A549 (cell line): Measurements from ENCODE around the gene PLEKHA7. TPM values are rescaled to one million over a fixed set of nuclear protein-coding genes. Genes with fewer than 3 reads are reported as not detected.

Experiments
- ATAC-seq, 2 experiments: fragments of 200-7000 bp in 1 of 2; fragments of >200 bp in 1 of 2; cut with Nextera tagmentation in 1 of 2; cut with Tn5 transposase in 1 of 2; 3 replicates each; pipeline versions ENCODE4 v1.8.0 to v1.9.1; 2018 to 2020; ENCODE audit warnings: mild to moderate bottlenecking in 1 of 2, moderate library complexity in 1 of 2
- CTCF ChIA-PET: fragments of 300-600 bp; sonication (Branson Sonifier 250); formaldehyde crosslinking; extraction: SDS; loops from one replicate; lab custom pipeline; 2021; ENCODE audit warnings: antibody characterized with exemption, inconsistent platforms; lab: Yijun Ruan, JAX
- POLR2A ChIA-PET: fragments of 350-600 bp; formaldehyde crosslinking; extraction: SDS; loops from one replicate; lab custom pipeline; 2021; ENCODE audit warnings: antibody characterized with exemption, inconsistent platforms; lab: Yijun Ruan, JAX
- DNase-seq, 2 experiments: peaks; one replicate each; pipeline versions ENCODE4 v3.0.0 to v3.0.0-alpha.2; 2011 to 2016; ENCODE audit warnings: low read depth in 1 of 2, low spot score in 1 of 2
- FAIRE-seq: peaks from 2 replicates; lab custom pipeline; 2011; peaks lifted over from hg19 to GRCh38; lab: Jason Lieb, UNC
- H3K27ac ChIP-seq, 2 experiments: fragments of >200 bp; sonication (Bioruptor Twin); formaldehyde crosslinking; 3 replicates each; pipeline ENCODE4 v1.5.1; 2016 to 2017
- H3K4me1 ChIP-seq: fragments of >200 bp; sonication (Bioruptor Twin); formaldehyde crosslinking; 3 replicates; pipeline ENCODE4 v1.6.1; 2016
- H3K4me2 ChIP-seq: fragments of >200 bp; sonication (Bioruptor Twin); formaldehyde crosslinking; 3 replicates; pipeline ENCODE4 v1.6.1; 2016
- H3K4me3 ChIP-seq: fragments of >200 bp; sonication (Bioruptor Twin); formaldehyde crosslinking; 3 replicates; pipeline ENCODE4 v1.5.1; 2016
- H3K9me3 ChIP-seq: fragments of >200 bp; sonication (Bioruptor Twin); formaldehyde crosslinking; 3 replicates; pipeline ENCODE4 v1.6.1; 2016
- CEBPB ChIP-seq, 2 experiments: fragments of >200 bp in 1 of 2; sonication (Bioruptor Twin) in 1 of 2; formaldehyde crosslinking in 1 of 2; IDR thresholded peaks; 2 replicates each; pipeline ENCODE4 v1.6.1; 2012 to 2016
- CHD2 ChIP-seq: fragments of 150-350 bp; IDR thresholded peaks from 2 replicates; pipeline ENCODE4 v1.6.1; 2014; ENCODE audit warnings: low read length; ENCODE audit not compliant: partially characterized antibody
- CTCF ChIP-seq: fragments of >200 bp; sonication (Bioruptor Twin); formaldehyde crosslinking; IDR thresholded peaks from 3 replicates; pipeline ENCODE4 v1.5.1; 2016
- EHMT2 ChIP-seq: fragments of 200-600 bp; sonication (generic); IDR thresholded peaks from 2 replicates; pipeline ENCODE4 v1.6.1; 2016; ENCODE audit warnings: antibody characterized with exemption, low read depth, mild to moderate bottlenecking, moderate library complexity
- ELK1 ChIP-seq: fragments of 150-350 bp; IDR thresholded peaks from 2 replicates; pipeline ENCODE4 v1.6.1; 2014; ENCODE audit warnings: low read depth, mild to moderate bottlenecking, low read length
- FOSB ChIP-seq: fragments of 250-450 bp; sonication (Bioruptor Pico); IDR thresholded peaks from 2 replicates; pipeline ENCODE4 v1.5.0; 2020; ENCODE audit warnings: mild to moderate bottlenecking, moderate library complexity
- GATA3 ChIP-seq: IDR thresholded peaks from 2 replicates; pipeline ENCODE4 v1.6.1; 2012; ENCODE audit warnings: borderline replicate concordance
- JUN ChIP-seq, 2 experiments: fragments of >200 bp; sonication (Bioruptor Twin); formaldehyde crosslinking; IDR thresholded peaks; 2 replicates in 1 of 2; 3 replicates in 1 of 2; pipeline ENCODE4 v1.6.1; 2016 to 2017
- JUNB ChIP-seq: fragments of >200 bp; sonication (Bioruptor Twin); formaldehyde crosslinking; IDR thresholded peaks from 2 replicates; pipeline ENCODE4 v1.6.1; 2016
- KDM1A ChIP-seq: fragments of 200-600 bp; sonication (generic); IDR thresholded peaks from 2 replicates; pipeline ENCODE4 v1.6.1; 2016; ENCODE audit warnings: low read depth, mild to moderate bottlenecking
- MAFK ChIP-seq: fragments of 450-650 bp; IDR thresholded peaks from 2 replicates; pipeline ENCODE4 v1.6.1; 2014; ENCODE audit not compliant: partially characterized antibody
- MAX ChIP-seq: IDR thresholded peaks from 2 replicates; pipeline ENCODE4 v1.6.1; 2012
- MYC ChIP-seq: IDR thresholded peaks from 2 replicates; pipeline ENCODE4 v1.6.1; 2012; ENCODE audit warnings: mild to moderate bottlenecking, inconsistent platforms, low read length, improper control_type of control experiment, borderline replicate concordance
- NPAS2 ChIP-seq: fragments of 250-450 bp; sonication (Bioruptor Pico); IDR thresholded peaks from 2 replicates; pipeline ENCODE4 v1.8.0; 2022; ENCODE audit warnings: mild to moderate bottlenecking, moderate library complexity, borderline replicate concordance
- POLR2A ChIP-seq: IDR thresholded peaks from 2 replicates; pipeline ENCODE4 v1.6.1; 2012; ENCODE audit warnings: mild to moderate bottlenecking, low read length
- POLR2AphosphoS2 ChIP-seq: conservative IDR thresholded peaks from 2 replicates; pipeline ENCODE4 v1.6.1; 2012; ENCODE audit warnings: low read length, improper control_type of control experiment, inconsistent platforms
- RARB ChIP-seq: fragments of 250-450 bp; sonication (Bioruptor Pico); IDR thresholded peaks from 2 replicates; pipeline ENCODE4 v1.8.0; 2021; ENCODE audit warnings: mild to moderate bottlenecking, moderate library complexity
- RFX5 ChIP-seq: fragments of 450-650 bp; IDR thresholded peaks from 2 replicates; pipeline ENCODE4 v1.7.1; 2014; ENCODE audit warnings: antibody characterized with exemption, mild to moderate bottlenecking, moderate library complexity
- SMC3 ChIP-seq: fragments of >200 bp; sonication (Bioruptor Twin); formaldehyde crosslinking; IDR thresholded peaks from 3 replicates; pipeline ENCODE4 v1.6.1; 2018; ENCODE audit warnings: inconsistent platforms
- SREBF2 ChIP-seq: fragments of 450-650 bp; IDR thresholded peaks from 2 replicates; pipeline ENCODE4 v1.6.1; 2014; ENCODE audit warnings: mild to moderate bottlenecking, moderate library complexity
- ZFP36 ChIP-seq: fragments of 450-650 bp; IDR thresholded peaks from 2 replicates; pipeline ENCODE4 v1.6.1; 2014; ENCODE audit warnings: borderline replicate concordance; ENCODE audit not compliant: partially characterized antibody
- WGBS: methylation state at CpG from one replicate; pipeline ENCODE4 v1.1.6; 2017; ENCODE audit errors: missing lambda C conversion rate; 5-methylcytosine and 5-hydroxymethylcytosine counted together
- polyA plus RNA-seq, 4 experiments: library from polyadenylated mRNA; depleted of rRNA in 3 of 4; stranded (reverse); fragments of >200 nt; fragmentation: RNase III in 1 of 4; extraction: RNeasy Plus Mini Kit Qiagen cat#74134 plus additional on column Dnase treatment in 1 of 4; gene quantifications; 2 replicates in 3 of 4; 3 replicates in 1 of 4; pipeline ENCODE4 v1.2.3, GENCODE V29; 2011 to 2017
- TF ChIP-seq, protein P1 (sequence below): IDR thresholded peaks from 2 replicates; pipeline ENCODE4 v1.6.1; 2012

The PLEKHA7 gene
- polyA plus RNA-seq, 2 of the 4 experiments (the other 2 are of a cell fraction): 8.7 to 13.8 TPM

GRCh38 chr11:16969010-16969999, 44.9 kb downstream of the PLEKHA7 start:
- ChIA-PET CTCF (interaction anchor here (0.8 to 1.2 kb wide), 3 partner anchors 23 to 149 kb away, joined by 3 read pairs; no protein-coding TSS in a partner anchor), POLR2A (interaction anchor here (0.8 kb wide), 1 partner anchor 109 kb away, joined by 3 read pairs; no protein-coding TSS in a partner anchor)
- ATAC-seq (no peak), FAIRE-seq (no peak), DNase-seq (no peak)
- Histone ChIP-seq H3K9me3 (no peaks in the 10 kb centered on the region), H3K4me3 (no peak overlapping the region), H3K27ac (no peak overlapping the region), H3K4me2 (no peak overlapping the region), H3K4me1 (peaks cover 24% of the 10 kb centered on the region)
- TF ChIP-seq CTCF (no peak), FOSB (no peak), POLR2A (no peak), NPAS2 (no peak), ZFP36 (no peak), EHMT2 (no peak), MAX (no peak), MAFK (no peak), ELK1 (no peak), SREBF2 (no peak)
- TF ChIP-seq, protein P1, sequence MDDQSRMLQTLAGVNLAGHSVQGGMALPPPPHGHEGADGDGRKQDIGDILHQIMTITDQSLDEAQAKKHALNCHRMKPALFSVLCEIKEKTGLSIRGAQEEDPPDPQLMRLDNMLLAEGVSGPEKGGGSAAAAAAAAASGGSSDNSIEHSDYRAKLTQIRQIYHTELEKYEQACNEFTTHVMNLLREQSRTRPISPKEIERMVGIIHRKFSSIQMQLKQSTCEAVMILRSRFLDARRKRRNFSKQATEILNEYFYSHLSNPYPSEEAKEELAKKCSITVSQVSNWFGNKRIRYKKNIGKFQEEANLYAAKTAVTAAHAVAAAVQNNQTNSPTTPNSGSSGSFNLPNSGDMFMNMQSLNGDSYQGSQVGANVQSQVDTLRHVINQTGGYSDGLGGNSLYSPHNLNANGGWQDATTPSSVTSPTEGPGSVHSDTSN: no peak
- WGBS: 76% methylated on average over 5 of the region's 5 CpGs

DNA sequence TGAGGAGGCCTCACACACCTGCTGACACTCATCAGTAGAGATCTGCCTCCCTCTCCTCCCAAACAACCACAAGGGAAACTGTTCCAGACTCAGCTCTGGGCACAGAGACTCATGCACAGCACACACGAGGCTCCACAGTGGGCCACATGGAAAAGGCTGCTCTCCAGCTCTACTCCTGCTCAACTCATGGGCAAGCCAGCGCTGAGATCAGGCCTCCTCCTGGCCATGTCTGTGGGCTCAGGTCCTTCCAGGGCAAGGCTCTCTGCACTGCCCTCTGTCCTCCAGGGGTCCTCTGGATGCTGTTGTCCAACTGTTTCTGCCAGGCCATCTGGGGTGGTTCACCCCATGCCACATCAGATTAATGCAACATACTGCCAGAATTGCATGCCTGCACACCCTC, 46.0 kb downstream of the PLEKHA7 start:
- Histone ChIP-seq H3K27ac (no peak overlapping the region), H3K4me3 (no peak overlapping the region), H3K9me3 (no peaks in the 10 kb centered on the region), H3K4me1 (peaks cover 24% of the 10 kb centered on the region), H3K4me2 (no peak overlapping the region)
- ATAC-seq (peak; percentile 35 to 43; a peak in 3 of 6 replicates), FAIRE-seq (no peak), DNase-seq (no peak)
- CTCF ChIA-PET: interaction anchor here (0.8 kb wide), 1 partner anchor 148 kb away, joined by 3 read pairs; no protein-coding TSS in a partner anchor
- TF ChIP-seq SMC3 (no peak), ELK1 (no peak), MYC (no peak), RARB (no peak), POLR2A (no peak), POLR2AphosphoS2 (no peak), CEBPB (IDR thresholded peaks at IDR 0.05) (no peak), KDM1A (no peak), JUNB (no peak), RFX5 (no peak), GATA3 (no peak), JUN (IDR thresholded peaks at IDR 0.05) (no peak), CHD2 (no peak)
- POLR2A ChIA-PET: no interaction called here
- 92% methylated on average over 2 of the region's 2 CpGs for WGBS
